ENCODE measurements around the gene MIB2.

- no peak for TF ChIP-seq POLR2A (IDR thresholded peaks at IDR 0.05)
- no peak for TF ChIP-seq CTCF (IDR thresholded peaks at IDR 0.05)
- TF ChIP-seq EP300 (IDR thresholded peaks at IDR 0.05) = no peak
Measured at GRCh38 chr1:1670866-1671265, 55.6 kb downstream of the MIB2 start.

All from stomach (tissue), 4 donors.